Upper lobe of left lung (tissue), 4 donors: ENCODE data around the gene BBS9.

Experiments
- CTCF ChIP-seq, 6 experiments: fragments of 450-650 bp in 4 of 6; fragments of 200-600 bp in 2 of 6; sonication (generic) in 2 of 6; IDR thresholded peaks; one replicate each; pipeline ENCODE4 v1.5.1; 2016 to 2019; ENCODE audit warnings: antibody characterized with exemption in 6 of 6
- EP300 ChIP-seq, 4 donors: sonication (generic); formaldehyde crosslinking; IDR thresholded peaks; one replicate each; pipeline ENCODE4 v1.5.1; 2017; ENCODE audit warnings: antibody characterized with exemption in 4 of 4, control low read depth in 2 of 4
- POLR2A ChIP-seq, 4 donors: fragments of 450-650 bp; IDR thresholded peaks; one replicate each; pipeline ENCODE4 v1.5.1; 2016 to 2017; ENCODE audit warnings: antibody characterized with exemption in 4 of 4, mild to moderate bottlenecking in 2 of 4
- POLR2AphosphoS5 ChIP-seq, 2 donors: sonication (generic); formaldehyde crosslinking; IDR thresholded peaks; one replicate each; pipeline ENCODE4 v1.5.1; 2017; ENCODE audit warnings: antibody characterized with exemption in 2 of 2

- TF ChIP-seq CTCF (IDR thresholded peaks at IDR 0.05) (no peak), POLR2A (IDR thresholded peaks at IDR 0.05) (no peak), EP300 (IDR thresholded peaks at IDR 0.05) (no peak), POLR2AphosphoS5 (IDR thresholded peaks at IDR 0.05) (no peak)
Observed at GRCh38 chr7:33421429-33421828, 292.1 kb downstream of the BBS9 start.
